Caki2 (cell line): Measurements from ENCODE around the gene GAS2L1. TPM values are rescaled to one million over a fixed set of nuclear protein-coding genes. Genes with fewer than 3 reads are reported as not detected.
"Not testable (repeated sequence)": the region's sequence is repeated elsewhere in the genome, so short reads cannot be mapped to it uniquely, and the experiment has no call there.

Source experiments
- DNase-seq: peaks from one replicate; pipeline ENCODE4 v3.0.0-alpha.2; 2015; ENCODE audit warnings: low read depth
- in situ Hi-C: cut with HindIII; loops from 2 replicates; pipeline ENCODE4 v1.10.0; 2016; ENCODE audit warnings: low sequenced_read_pairs, low pct_unique_long_range_greater_than_20kb, mixed read lengths
- total RNA-seq: library from RNA; depleted of rRNA; stranded (reverse); fragments of >200 nt; shearing (Covaris generic); gene quantifications from 2 replicates; pipeline ENCODE4 v1.2.3, GENCODE V29; 2014; ENCODE audit warnings: low replicate concordance

Gene GAS2L1
- total RNA-seq, 1 experiment from 2014 or later, result 20.8 TPM

GRCh38 chr22:29334696-29335344 lies 28.4 kb downstream of the GAS2L1 start:
- no peak for DNase-seq
- in situ Hi-C loops, result no loop called here

- in situ Hi-C loops, result no loop called here
- DNase-seq, result no peak
Measured at GRCh38 chr22:29335656-29336055, 29.2 kb downstream of the GAS2L1 start.

- no peak for DNase-seq
- in situ Hi-C loops, result no loop called here
Measured at GRCh38 chr22:29336751-29337490, 30.5 kb downstream of the GAS2L1 start.

GRCh38 chr22:29337631-29338284 lies 31.3 kb downstream of the GAS2L1 start:
- DNase-seq, result no peak
- in situ Hi-C loops, result no loop called here

GRCh38 chr22:29338398-29338797 lies 31.9 kb downstream of the GAS2L1 start:
- no peak for DNase-seq
- in situ Hi-C loops, result no loop called here

GRCh38 chr22:29339381-29340235 lies 33.2 kb downstream of the GAS2L1 start:
- in situ Hi-C loops, result no loop called here

GRCh38 chr22:29340566-29340965 lies 34.1 kb downstream of the GAS2L1 start:
- DNase-seq, result no peak
- in situ Hi-C loops, result no loop called here

More at GRCh38 chr22:29339381-29340235, 33.2 kb downstream of the GAS2L1 start:
- no peak for DNase-seq

- DNase-seq, result no peak
- in situ Hi-C loops, result no loop called here
Measured at GRCh38 chr22:29341056-29341848, 34.8 kb downstream of the GAS2L1 start.

GRCh38 chr22:29341849-29342127 lies 35.3 kb downstream of the GAS2L1 start:
- in situ Hi-C loops, result no loop called here
- DNase-seq, result no peak

- no peak for DNase-seq
- in situ Hi-C loops, result no loop called here
Measured at GRCh38 chr22:29342177-29342576, 35.7 kb downstream of the GAS2L1 start.

- in situ Hi-C loops, result no loop called here
- DNase-seq, result no peak
Measured at GRCh38 chr22:29342577-29343312, 36.3 kb downstream of the GAS2L1 start.

- DNase-seq, result no peak
- in situ Hi-C loops, result no loop called here
Measured at GRCh38 chr22:29343313-29343805, 36.9 kb downstream of the GAS2L1 start.

- in situ Hi-C loops, result no loop called here
- peak; percentile 84 for DNase-seq
Measured at GRCh38 chr22:29344137-29344536, 37.7 kb downstream of the GAS2L1 start.

- DNase-seq, in situ Hi-C loops: not testable (repeated sequence)
Measured at GRCh38 chr22:29344889-29345288, 38.4 kb downstream of the GAS2L1 start.

GRCh38 chr22:29345932-29346331 lies 39.5 kb downstream of the GAS2L1 start:
- in situ Hi-C loops, result no loop called here
- no peak for DNase-seq

- in situ Hi-C loops, result no loop called here
Measured at GRCh38 chr22:29346659-29347058, 40.2 kb downstream of the GAS2L1 start.

GRCh38 chr22:29348041-29348440 lies 41.6 kb downstream of the GAS2L1 start:
- in situ Hi-C loops, result no loop called here
- DNase-seq, result no peak

More at GRCh38 chr22:29346659-29347058, 40.2 kb downstream of the GAS2L1 start:
- DNase-seq, result no peak
